SHP77 (cell line): Measurements from ENCODE around the gene EIF3F.
A peak's percentile ranks its signal among the peaks of the same experiment; 100 is the strongest.

ENCODE experiments used
- DNase-seq, 2 experiments: peaks; one replicate each; lab custom pipeline; 2025; lab: John Stamatoyannopoulos, UW

EIF3F gene

GRCh38 chr11:8021920-8022319 is 34.8 kb downstream of the EIF3F start:
- no peak for DNase-seq

DNA sequence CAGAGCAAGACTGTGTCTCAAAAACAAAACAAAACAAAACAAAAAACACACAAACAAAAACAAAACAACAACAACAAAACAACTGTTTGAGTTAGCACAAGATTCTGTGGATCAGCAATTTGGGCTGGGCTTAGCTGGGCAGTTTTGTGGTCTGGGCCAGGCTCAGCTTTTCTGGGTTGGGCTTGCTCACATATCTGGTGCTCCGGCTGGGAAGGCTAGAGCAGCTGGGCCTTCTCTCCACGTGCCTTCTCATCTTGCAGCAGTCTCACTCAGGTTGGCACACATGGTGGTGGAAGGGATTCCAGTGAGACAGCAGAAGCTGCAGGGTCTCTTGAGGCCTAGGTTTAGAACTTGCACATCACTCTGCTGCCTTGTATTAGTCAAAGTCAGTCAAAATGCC is 35.7 kb downstream of the EIF3F start:
- no peak for DNase-seq

GRCh38 chr11:8023831-8024555 is 36.9 kb downstream of the EIF3F start:
- DNase-seq, result no peak

- DNase-seq, result no peak
Observed at GRCh38 chr11:8025123-8025522, 38.0 kb downstream of the EIF3F start.

DNA sequence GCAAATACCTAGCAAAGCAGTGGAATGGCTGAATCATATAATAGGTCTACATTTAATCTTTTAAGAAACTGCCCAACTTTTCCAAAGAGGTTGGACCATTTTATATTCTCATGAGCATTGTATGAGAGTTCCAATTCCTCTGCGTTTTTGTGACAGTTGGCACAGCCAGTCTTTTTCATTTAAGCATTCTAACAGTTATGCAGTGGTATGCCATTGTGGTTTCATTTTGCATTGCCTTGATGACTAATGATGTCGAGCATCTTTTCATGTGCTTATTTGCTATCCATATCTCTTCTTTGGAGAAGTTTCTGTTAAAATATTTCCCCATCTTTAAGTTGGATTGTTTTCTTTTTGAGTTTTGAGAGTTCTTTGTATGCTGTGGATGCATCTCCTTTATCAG is 38.7 kb downstream of the EIF3F start:
- DNase-seq, result no peak

DNA sequence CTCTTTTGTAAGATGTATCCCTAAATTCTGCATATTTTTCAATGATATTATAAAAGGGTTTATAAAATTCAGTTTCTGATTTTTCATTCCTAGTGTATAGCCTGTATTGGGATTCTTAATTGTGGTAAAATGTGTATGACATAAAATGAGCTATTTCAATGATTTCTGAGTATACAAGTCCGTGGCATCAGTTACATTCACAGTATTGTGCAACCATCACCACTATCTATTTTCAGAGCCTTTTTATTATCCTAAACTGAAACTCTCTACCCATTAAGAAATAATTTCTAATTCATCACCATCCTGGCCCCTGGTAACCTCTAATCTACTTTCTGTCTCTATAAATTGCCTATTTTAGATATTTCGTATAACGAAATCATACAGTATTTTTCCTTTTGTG is 39.8 kb downstream of the EIF3F start:
- no peak for DNase-seq

- no peak for DNase-seq
Observed at GRCh38 chr11:8028766-8029165, 41.6 kb downstream of the EIF3F start.

DNA sequence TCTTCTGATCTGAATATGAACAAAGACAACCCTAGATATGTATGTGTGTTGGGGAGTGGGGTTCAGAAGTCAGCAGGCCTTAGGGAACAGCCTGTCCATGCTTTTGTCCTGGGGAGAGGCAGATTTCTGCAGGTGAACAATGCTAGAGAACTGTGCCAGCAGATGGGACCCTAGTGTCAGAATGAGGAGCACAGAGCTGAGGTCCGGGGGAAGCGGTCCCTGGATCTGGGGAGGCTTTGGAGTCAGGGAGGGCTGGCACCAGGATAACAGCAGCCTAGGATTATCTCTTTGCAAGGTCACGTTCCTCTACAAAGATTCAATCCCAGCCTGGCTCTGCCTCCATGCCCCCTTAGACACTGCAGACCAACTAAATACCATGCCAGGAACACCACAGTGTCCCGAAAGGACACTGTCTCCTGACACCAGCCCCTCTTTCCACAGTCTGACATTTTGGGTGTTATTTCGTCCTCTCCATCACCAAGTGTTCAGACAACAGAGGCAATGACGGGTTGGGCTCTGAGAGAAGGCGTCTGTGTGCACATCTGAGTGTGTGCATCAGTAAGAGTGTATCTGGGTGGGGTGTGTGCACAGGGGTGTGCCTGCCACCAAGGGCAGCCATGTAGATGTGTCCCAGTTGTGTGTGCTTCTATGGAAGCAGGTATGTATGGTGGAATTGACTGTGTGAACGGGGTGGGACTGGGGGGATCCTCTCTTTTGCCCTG is 43.5 kb downstream of the EIF3F start:
- DNase-seq, result no peak

- no peak for DNase-seq
Observed at GRCh38 chr11:8031248-8032115, 44.3 kb downstream of the EIF3F start.

DNA sequence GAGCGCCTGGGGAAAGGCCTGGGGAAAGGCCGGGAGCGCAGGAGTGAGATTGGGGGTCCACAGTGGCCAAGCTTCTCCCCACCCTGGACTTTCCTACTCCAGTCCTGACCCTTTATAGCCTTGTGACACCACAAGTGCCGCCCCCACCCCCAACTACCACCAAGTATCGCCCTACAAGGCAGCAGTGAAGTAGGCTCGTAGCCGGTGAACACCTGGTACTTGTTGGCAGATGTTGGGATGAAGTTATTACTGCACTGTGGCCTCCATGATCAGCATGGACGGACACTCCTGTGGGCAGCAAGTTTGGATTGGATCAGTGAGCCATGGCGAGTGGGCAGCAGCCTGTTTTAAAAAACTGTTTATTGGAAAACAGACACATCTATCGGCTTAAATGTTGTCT is 45.0 kb downstream of the EIF3F start:
- no peak for DNase-seq

DNA sequence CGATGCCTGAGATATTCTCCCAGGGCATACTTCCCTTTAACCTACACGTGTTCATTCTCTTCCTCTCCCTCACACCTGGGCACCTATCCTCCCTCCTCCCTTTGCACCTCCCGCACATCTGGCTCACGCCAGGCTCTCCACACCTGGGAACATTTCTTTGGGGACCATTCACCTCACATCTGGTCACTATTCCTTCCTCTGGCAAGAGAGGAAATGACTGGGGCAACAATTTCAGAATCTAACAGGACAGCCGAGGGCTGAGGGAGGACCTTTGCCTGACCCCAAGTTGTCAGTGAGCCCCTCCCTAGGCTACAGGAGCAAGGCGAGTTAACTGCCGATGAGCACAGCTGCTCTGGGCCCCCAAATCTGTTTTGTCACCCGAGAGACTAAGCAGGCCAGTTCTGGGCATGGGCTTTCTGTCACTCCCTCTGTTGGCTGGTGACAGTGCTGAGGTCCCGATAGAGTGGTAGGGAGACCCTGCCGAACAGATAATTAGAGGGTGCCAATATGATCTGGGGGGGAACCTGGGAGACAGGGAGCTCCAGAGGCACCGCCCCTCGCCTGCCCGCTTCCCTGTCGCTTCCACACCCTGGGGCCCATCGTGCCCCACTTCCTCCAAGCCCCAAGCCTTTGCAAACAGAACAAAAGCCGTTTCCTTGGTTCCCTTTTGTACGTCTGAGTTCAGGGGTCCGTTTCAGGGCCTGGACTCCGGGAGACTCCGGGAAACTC is 45.6 kb downstream of the EIF3F start:
- no peak for DNase-seq

DNA sequence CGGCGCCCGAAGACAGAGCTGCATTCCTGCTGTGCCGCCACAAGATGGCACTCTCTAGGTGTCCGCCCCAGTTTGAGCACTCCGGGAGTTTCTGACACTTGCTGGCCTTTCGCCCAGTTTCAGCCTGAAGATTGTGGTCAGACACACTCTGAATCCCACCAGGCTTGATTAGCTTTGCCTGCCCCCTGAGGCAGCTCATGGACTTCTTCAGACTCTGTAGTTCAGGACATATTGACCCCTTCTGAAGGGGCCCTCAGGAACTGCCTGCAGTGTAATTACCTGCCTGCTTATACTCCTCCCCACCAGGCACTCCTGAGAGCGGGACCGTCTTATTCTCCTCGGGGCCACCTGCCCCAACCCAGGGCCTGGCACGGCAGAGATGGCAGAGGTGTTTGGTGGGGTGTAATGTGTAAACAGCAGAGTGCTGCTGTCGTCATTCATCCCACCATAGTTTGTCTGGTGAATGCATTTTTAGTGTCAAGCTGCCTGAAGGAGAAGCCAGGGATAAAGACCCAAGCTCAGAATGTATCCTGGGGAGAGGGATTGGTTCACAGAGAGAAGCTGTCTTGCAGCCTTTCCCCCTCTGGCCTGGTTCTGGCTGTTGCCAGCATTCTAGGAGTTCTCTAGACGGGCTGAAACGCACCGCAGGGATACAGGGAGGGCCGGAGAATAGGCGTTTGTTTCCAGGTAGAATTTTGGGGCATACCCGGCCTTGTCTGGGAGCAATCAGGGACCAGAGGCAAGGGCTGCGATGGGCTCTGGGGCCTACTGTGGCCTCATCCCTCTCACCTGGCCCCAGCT is 46.4 kb downstream of the EIF3F start:
- peak in 1 of 2 experiments; percentile 5 for DNase-seq

DNA sequence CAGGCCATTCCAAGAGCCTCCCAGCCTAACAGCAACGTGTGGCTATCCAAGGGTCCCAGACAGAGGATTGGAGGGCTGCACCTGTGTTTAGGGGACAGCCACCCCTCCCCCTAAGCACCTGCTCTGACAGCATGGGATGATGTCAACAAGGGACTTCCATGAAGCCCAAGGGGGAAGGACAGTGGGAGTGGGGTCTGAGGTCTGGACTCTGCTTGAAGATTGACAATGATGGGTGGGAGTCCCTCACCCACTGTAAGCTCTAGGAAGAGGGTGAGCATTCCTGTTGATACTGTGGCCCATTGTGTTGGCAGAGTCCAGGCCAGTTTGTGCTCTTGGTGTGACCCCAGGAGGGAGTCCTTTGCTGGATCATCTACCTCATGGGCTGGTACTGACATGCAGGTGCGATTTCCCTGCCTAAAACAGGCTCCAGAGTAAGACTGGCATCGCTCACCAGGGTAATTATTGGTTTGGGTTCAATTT is 47.0 kb downstream of the EIF3F start:
- DNase-seq, result no peak

GRCh38 chr11:8034604-8035190 is 47.6 kb downstream of the EIF3F start:
- no peak for DNase-seq

- DNase-seq, result no peak
Observed at GRCh38 chr11:8035200-8035855, 48.2 kb downstream of the EIF3F start.

- no peak for DNase-seq
Observed at GRCh38 chr11:8036002-8036802, 49.1 kb downstream of the EIF3F start.

GRCh38 chr11:8036986-8037385 is 49.8 kb downstream of the EIF3F start:
- no peak for DNase-seq

DNA sequence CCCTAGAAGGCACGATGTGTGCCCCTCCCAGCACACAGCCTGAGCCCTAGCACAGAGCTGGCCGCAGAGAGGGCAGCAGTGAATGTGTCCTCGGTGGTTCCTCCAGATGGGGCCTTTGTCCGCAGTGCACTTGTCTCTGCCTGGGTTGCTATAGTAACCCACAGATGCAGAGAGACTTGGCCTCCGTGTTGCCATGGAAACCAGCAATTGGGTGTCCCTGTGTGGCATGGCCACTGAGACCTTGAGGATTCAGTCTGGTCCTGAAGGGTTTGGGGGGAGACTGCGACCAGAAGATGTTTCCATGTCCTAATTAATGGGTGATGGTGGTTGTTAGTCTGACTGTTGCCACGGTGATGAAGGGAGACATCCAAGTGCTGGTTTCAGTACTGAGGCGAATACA is 51.3 kb downstream of the EIF3F start:
- no peak for DNase-seq

- DNase-seq, result no peak
Observed at GRCh38 chr11:8038811-8039529, 51.8 kb downstream of the EIF3F start.
